Measurements from ENCODE around the gene SMAD3. TPM values are rescaled to one million over a fixed set of nuclear protein-coding genes. Genes with fewer than 3 reads are reported as not detected.

Gene SMAD3
- total and polyA plus RNA-seq, 2 of the 4 experiments (the other 2 are of a cell fraction), result 71.0 to 177 TPM

- in situ Hi-C loops (cut with MboI; ENCODE audit: low sequenced_read_pairs), result loop anchor here (10.0 kb wide), 1 partner anchor 245 kb away; no protein-coding TSS in a partner anchor
- H2AFZ ChIP-seq (replicated peaks; ENCODE audit: low read length, poor library complexity), result no peak overlapping the region
- H2BK20ac ChIP-seq (ENCODE audit: low read depth, low read length), result peak overlapping the region; percentile 55
- H2BK5ac ChIP-seq (ENCODE audit: low read depth, low read length, poor library complexity, severe bottlenecking), result peak overlapping the region; percentile 74
- H3K4me3 ChIP-seq (ENCODE audit: insufficient read depth, low read depth, low read length), result no peak overlapping the region
- no peaks in the 10 kb centered on the region for H3K9me3 ChIP-seq (ENCODE audit: control insufficient read depth, insufficient read depth, low read length)
- H3K79me1 ChIP-seq (ENCODE audit: low read depth in 1 of 2, low read length in 2 of 2), result peaks cover 40 to 95% of the 10 kb centered on the region in 2 experiments
- H3K27me3 ChIP-seq (ENCODE audit: control insufficient read depth, insufficient read depth, low read length), result no peaks in the 10 kb centered on the region
- H2BK15ac ChIP-seq (ENCODE audit: low read depth, low read length), result no peak overlapping the region
- POLR2A ChIA-PET (ENCODE audit: unreplicated experiment), result no interaction called here
- H3K4me2 ChIP-seq (ENCODE audit: low read depth, low read length), result no peak overlapping the region
- H3K4me1 ChIP-seq (ENCODE audit: control insufficient read depth, insufficient read depth, low read length), result peaks cover 55% of the 10 kb centered on the region
- peak overlapping the region; percentile 84 for H3K27ac ChIP-seq (ENCODE audit: insufficient read depth, low read length)
- H2AK9ac ChIP-seq (replicated peaks; ENCODE audit: low read depth, low read length, poor library complexity), result peak overlapping the region; percentile 11
- peak overlapping the region; percentile 76; the same call in 1 of the 2 replicates for H2AK5ac ChIP-seq (ENCODE audit: low read depth, low read length)
- no peaks in the 10 kb centered on the region for H4K20me1 ChIP-seq (ENCODE audit: insufficient read depth, low read length)
- peaks cover 59% of the 10 kb centered on the region for H3K9me1 ChIP-seq (ENCODE audit: insufficient read depth, low read length)
- peak overlapping the region in 1 of 2 experiments; percentile 61; a peak in 2 of 4 replicates for H4K8ac ChIP-seq (ENCODE audit: low read depth in 2 of 2, low read length in 2 of 2)
- no peak overlapping the region for H3K56ac ChIP-seq (ENCODE audit: extremely low read depth, insufficient read depth, low read length)
- H3K14ac ChIP-seq (replicated peaks; ENCODE audit: low read depth, low read length), result peak overlapping the region; percentile 66
- peak overlapping the region; percentile 70 for H4K5ac ChIP-seq (ENCODE audit: low read depth, low read length)
- 0 out of 2 replicates have a peak overlapping the region, but pooled peaks have one; percentile 30 for H2BK120ac ChIP-seq (ENCODE audit: low read depth, low read length)
- no peak for TF ChIP-seq MXI1 (IDR thresholded peaks at IDR 0.05; ENCODE audit: borderline replicate concordance, low read depth, low read length)
- no peak for TF ChIP-seq FOS (IDR thresholded peaks at IDR 0.05; ENCODE audit: low read depth, low read length)
- TF ChIP-seq CTCF (conservative IDR thresholded peaks at IDR 0.05; ENCODE audit: low read depth, low read length), result no peak
- TF ChIP-seq, protein P1, sequence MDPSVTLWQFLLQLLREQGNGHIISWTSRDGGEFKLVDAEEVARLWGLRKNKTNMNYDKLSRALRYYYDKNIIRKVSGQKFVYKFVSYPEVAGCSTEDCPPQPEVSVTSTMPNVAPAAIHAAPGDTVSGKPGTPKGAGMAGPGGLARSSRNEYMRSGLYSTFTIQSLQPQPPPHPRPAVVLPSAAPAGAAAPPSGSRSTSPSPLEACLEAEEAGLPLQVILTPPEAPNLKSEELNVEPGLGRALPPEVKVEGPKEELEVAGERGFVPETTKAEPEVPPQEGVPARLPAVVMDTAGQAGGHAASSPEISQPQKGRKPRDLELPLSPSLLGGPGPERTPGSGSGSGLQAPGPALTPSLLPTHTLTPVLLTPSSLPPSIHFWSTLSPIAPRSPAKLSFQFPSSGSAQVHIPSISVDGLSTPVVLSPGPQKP (IDR thresholded peaks at IDR 0.05; ENCODE audit: borderline replicate concordance, low read depth, low read length), result no peak
- TF ChIP-seq, protein P2, sequence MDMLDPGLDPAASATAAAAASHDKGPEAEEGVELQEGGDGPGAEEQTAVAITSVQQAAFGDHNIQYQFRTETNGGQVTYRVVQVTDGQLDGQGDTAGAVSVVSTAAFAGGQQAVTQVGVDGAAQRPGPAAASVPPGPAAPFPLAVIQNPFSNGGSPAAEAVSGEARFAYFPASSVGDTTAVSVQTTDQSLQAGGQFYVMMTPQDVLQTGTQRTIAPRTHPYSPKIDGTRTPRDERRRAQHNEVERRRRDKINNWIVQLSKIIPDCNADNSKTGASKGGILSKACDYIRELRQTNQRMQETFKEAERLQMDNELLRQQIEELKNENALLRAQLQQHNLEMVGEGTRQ (IDR thresholded peaks at IDR 0.05; ENCODE audit: low read depth, low read length), result no peak
- TF ChIP-seq SMC3 (IDR thresholded peaks at IDR 0.05; ENCODE audit: low read depth, low read length), result no peak
- TF ChIP-seq POLR2A (IDR thresholded peaks at IDR 0.05; ENCODE audit: low read depth, low read length), result no peak
- TF ChIP-seq CHD1 (IDR thresholded peaks at IDR 0.05; ENCODE audit: low read depth, low read length), result no peak
- TF ChIP-seq MAFK (IDR thresholded peaks at IDR 0.05; ENCODE audit: low read depth, low read length), result no peak
- no peak for TF ChIP-seq RFX5 (IDR thresholded peaks at IDR 0.05; ENCODE audit: low read depth, low read length)
- TF ChIP-seq BHLHE40 (IDR thresholded peaks at IDR 0.05; ENCODE audit: low read depth, low read length), result no peak
- no peak for TF ChIP-seq RAD21 (IDR thresholded peaks at IDR 0.05; ENCODE audit: low read length)
- H3K36me3 ChIP-seq (ENCODE audit: control insufficient read depth, insufficient read depth, low read length), result peaks cover 91% of the 10 kb centered on the region
- H3K18ac ChIP-seq (ENCODE audit: low read depth, low read length), result peak overlapping the region; percentile 40; the same call in 1 of the 2 replicates
- peak; percentile 10 for DNase-seq
- no TSS peak for BruUV-seq (replicated peaks)
- CTCF ChIA-PET, result no interaction called here
- 88% methylated on average over 3 of the region's 26 CpGs; no CpG with 5 or more reads in 1 of the 2 experiments for WGBS, 2 experiments (ENCODE audit: extremely low coverage in 2 of 2, insufficient read length in 1 of 2)
- ATAC-seq (ENCODE audit: low read depth), result no peak
- dilution Hi-C loops (cut with HindIII; ENCODE audit: low sequenced_read_pairs, unreplicated experiment), result no loop called here
- intact Hi-C loops (cut with micrococcal nuclease), result no loop called here
- H4K91ac ChIP-seq (ENCODE audit: insufficient read depth, low read depth, low read length), result peak overlapping the region; percentile 37
- peak overlapping the region; percentile 80 for H3K4ac ChIP-seq (ENCODE audit: low read depth, low read length)
- H3K9ac ChIP-seq (ENCODE audit: low read depth, low read length), result peak overlapping the region; percentile 6; the same call in 1 of the 2 replicates
- H3K23ac ChIP-seq (ENCODE audit: low read depth, low read length), result 0 out of 2 replicates have a peak overlapping the region, but pooled peaks have one; percentile 51
Measured at GRCh38 chr15:67189326-67190051, 124.1 kb downstream of the SMAD3 start.
